IMR-90 (cell line): Measurements from ENCODE around the gene KAT2B.

Source experiments
- CEBPB ChIP-seq: IDR thresholded peaks from 2 replicates; pipeline ENCODE4 v1.6.1; 2012; ENCODE audit warnings: low read depth, low read length, improper control_type of control experiment
- CTCF ChIP-seq: conservative IDR thresholded peaks from 2 replicates; pipeline ENCODE4 v1.5.1; 2012; ENCODE audit warnings: mild to moderate bottlenecking, low read depth, low read length, improper control_type of control experiment
- SMC3 ChIP-seq: fragments of 150-350 bp; IDR thresholded peaks from 2 replicates; pipeline ENCODE4 v1.6.1; 2016; ENCODE audit warnings: low read depth, mild to moderate bottlenecking, antibody characterized with exemption, low read length, moderate library complexity
- USF2 ChIP-seq: fragments of 150-350 bp; IDR thresholded peaks from 2 replicates; pipeline ENCODE4 v1.6.1; 2017; ENCODE audit warnings: mild to moderate bottlenecking, antibody characterized with exemption, low read length, low read depth

DNA sequence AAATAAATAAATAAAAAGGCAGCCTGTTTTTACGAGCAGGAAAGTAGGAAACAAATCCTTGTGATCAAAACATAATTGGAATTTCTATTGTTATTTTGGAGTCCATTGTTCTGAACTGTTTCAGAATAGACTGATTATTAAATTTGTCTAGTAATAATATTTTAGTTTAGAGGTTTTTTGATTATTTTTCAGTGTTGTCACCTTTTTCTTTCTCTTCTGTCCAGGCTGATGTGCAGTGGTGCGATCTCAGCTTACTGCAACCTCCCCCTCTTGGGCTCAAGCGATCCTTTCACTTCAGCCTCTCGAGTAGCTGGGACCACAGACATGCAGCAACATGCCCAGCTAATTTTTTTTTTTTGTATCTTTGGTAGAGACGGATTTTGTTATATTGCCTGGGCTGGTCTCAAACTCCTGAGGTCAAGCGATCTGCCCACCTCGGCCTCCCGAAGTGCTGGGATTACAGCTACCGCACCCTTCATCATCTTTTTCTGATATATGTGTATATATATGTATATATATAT lies 38.0 kb downstream of the KAT2B start:
- TF ChIP-seq SMC3 (no peak), CTCF (no peak), CEBPB (no peak), USF2 (no peak)
